RPMI8226 (cell line): ENCODE measurements around the gene PRLR.
A peak's percentile ranks its signal among the peaks of the same experiment; 100 is the strongest.

ENCODE experiments used
- DNase-seq: peaks from one replicate; pipeline ENCODE4 v3.0.0-alpha.2; 2015

The PRLR gene

GRCh38 chr5:35029333-35029732 is 201.0 kb downstream of the PRLR start:
- DNase-seq = no peak

GRCh38 chr5:35026941-35027340 is 203.3 kb downstream of the PRLR start:
- DNase-seq = no peak

- no peak for DNase-seq
These were observed 203.9 kb downstream of the PRLR start for GRCh38 chr5:35026280-35026840.

- no peak for DNase-seq
These were observed 205.3 kb downstream of the PRLR start for GRCh38 chr5:35024911-35025510.

DNA sequence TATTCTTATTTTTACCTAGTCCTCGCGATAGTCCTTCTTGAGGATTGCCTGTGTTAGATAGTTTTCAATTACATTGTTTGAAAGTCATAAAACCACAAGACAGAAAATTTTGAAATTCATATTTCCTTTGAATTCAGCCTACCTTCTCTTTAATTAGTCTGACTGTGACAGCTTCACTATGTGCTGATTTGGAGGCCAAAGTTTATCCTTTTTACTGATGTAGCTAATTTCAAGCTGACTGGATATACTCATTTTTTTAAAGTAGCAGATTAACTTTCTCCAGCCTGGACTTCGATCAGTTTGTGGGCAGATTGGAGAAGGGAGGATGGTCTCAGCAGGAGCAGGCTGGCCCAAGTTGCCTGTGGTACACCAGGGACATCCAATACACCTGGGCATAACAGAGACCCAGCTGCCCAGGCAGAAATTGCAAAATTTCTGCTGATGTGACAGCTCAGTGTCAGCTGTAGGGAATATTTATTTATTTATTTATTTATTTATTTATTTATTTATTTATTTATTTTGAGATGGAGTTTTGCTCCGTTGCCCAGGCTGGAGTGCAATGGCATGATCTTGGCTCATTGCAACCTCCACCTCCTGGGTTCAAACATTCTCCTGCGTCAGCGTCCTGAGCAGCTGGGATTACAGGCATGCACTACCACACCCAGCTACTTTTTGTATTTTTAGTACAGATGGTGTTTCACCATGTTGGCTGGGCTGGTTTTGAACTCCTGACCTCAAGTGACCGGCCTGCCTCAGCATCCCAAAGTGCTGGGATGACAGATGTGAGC is 206.7 kb downstream of the PRLR start:
- DNase-seq = no peak

DNA sequence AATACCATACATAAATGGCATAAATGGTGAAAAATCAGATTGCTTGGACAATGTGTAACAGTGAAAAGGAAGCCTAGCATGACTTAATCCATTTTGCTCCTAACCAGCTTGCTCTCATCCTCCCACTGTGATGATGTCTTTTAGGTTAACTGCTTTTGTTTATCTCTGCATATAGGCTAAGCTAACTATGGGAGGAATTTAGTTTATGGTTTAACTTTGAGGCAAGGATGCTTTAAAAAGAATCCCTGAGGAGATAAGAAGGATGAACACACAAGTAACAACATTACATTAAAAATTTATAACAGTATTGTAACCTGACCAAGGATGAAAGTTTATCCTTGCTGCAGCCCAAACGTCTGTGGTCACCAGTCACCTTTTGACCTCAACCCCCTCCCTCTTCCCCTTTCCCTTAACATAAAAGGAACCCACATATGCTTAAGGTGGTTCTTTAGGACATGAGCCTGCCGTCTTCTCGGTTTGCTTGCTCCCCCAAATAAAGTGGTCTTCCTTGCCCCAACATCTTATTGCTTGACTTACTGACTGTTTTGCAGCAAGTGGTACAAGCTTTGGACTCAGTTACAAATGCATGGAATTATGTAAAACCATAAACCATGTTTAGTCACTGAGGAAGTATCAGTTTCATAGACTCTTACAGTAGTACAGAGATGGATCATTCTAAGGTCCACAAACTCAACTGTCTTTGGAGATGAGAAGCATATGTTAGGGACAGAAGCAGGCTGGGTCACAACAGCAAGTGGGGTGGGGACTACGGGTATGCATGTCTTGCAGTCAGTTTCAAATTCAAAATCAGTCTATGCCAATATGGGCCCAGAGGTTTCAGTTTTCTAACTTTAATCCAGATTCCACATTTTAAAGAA is 213.9 kb downstream of the PRLR start:
- DNase-seq = no peak

GRCh38 chr5:35015063-35015462 is 215.2 kb downstream of the PRLR start:
- no peak for DNase-seq

GRCh38 chr5:35012796-35013195 is 217.5 kb downstream of the PRLR start:
- no peak for DNase-seq

- DNase-seq = no peak
These were observed 217.9 kb downstream of the PRLR start for GRCh38 chr5:35012365-35012764.

DNA sequence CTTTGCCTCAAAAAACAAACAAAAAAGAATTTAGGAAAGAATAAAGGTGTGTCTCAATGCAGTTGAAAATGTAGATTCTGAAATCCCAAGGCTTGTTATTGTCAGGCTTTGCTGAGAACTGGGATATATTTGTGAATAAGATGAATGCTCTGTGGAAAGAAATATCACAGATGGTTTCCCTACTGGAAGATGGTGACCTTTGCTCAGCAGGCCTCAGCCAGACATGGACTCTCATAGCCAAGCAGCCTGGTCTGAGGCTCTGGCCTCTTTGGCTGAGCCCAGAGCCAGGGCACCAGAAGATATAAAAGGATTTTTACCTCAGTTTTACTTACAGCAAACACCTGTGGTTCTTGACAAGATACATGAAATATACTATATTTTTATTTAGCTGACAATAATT is 219.6 kb downstream of the PRLR start:
- no peak for DNase-seq

DNA sequence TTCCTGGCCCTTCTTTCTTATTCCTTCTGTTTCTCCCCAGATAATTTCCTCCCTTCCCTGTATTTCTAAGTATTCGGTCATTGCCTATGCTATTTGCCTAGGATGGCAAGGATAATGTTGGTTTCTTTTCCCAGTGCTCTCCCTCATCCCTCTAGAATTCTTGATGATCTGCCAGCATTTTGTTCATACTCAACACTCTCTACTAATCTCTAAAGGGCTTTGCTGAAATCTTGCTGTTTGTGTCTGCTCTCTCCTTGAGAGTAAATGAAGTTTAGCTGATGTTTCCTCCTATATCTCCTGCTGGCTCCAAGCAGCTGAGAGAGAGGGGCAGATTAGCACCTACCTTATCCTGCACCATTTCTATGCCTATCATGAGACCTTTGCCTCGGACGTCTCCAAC is 220.6 kb downstream of the PRLR start:
- no peak for DNase-seq

GRCh38 chr5:35009019-35009418 is 221.3 kb downstream of the PRLR start:
- no peak for DNase-seq

GRCh38 chr5:35004771-35005170 is 225.5 kb downstream of the PRLR start:
- no peak for DNase-seq

DNA sequence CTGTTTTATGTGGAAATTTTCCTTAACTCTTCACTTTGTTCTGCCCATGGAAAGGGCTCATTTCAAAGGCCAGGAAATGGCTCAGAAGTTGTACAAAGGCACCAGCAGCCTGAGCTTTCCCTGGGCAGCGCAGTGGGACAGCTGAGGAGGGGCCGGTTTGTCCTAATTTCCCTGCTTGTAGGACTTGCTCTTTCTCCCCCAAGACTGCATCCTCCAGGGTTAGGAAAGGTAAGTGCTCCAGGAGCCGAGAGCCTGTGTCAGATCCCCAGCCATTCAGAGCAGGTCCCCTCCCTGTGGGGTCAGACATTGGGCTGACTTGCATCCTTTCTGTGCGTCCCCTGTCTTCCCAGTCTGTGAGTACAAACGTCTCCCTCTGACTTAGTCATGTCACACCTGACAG is 226.1 kb downstream of the PRLR start:
- DNase-seq = no peak

DNA sequence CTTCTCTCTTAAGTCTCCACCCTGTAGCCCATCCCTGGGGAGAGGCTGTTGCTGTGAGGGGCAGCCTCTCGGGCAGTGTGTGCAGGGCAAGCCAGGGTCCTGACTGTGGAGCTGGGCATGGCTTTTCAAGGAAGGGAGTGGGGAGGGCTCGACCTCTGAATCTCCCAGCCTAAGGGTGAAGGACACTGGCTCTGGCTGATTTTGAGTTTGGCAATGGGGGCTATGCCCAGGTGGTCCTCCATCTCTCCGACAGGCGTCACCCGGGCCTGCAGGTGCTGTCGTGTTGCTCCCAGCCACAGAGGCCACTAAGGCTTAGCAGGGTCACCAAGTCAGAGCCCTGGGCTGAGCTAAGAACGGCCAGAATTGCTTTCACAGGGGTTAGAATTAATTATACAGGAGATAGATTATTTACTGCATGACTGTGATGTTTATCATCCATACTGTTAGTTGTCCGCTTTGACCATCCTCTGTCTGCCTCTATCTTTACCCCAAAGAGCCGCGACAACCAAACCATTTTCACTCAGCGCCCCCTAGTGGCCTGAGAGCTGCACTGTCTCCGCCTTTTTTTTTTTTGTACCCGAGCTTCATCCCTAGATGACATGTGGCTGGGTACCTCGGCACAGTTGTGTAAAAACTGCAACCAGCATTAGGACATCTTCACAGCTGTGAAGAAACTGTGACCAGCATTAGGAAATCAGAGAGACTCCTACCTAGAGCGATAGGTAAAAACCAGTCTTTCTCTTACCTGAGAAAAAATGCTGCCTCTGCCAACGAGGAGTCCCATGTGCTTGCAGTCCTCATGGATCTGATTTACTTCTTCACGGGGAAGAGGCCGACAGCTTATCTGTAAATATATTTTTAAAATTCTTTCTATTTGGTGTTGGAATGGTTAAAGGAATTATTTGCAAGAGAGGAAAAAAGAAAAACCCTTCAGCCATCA is 227.0 kb downstream of the PRLR start:
- DNase-seq = peak; percentile 64

DNA sequence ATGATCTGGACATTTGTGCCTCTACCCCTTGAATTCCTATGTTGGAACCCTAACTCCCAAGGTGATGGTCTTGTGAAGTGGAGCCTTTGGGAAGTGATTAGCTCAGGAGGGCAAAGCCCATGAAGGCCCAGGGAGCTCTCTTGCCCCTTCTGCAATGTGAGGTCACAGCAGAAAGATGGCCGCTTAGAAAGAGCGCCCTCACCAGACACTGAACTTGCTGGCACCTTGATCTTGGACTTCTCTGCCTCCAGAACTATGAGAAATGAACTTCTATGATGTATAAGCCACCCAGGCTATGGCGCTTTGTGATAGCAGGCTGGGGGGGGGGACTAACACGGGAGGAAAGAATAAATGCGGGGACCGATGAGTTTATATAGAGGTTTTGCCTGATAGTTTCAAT is 227.8 kb downstream of the PRLR start:
- no peak for DNase-seq

- no peak for DNase-seq
These were observed 228.4 kb downstream of the PRLR start for GRCh38 chr5:35001842-35002241.
